Type B pancreatic cell (in vitro differentiated cells): ENCODE results near the gene DDX50. TPM values are rescaled to one million over a fixed set of nuclear protein-coding genes. Genes with fewer than 3 reads are reported as not detected.
"Not testable (repeated sequence)": the region's sequence is repeated elsewhere in the genome, so short reads cannot be mapped to it uniquely, and the experiment has no call there.

Experiments used
- DNase-seq: peaks from one replicate; pipeline ENCODE4 v3.0.0; 2021; ENCODE audit warnings: mixed read lengths; ENCODE audit not compliant: unreplicated experiment; ENCODE audit errors: extremely low spot score
- H3K27ac Mint-ChIP-seq: 2 replicates; pipeline ENCODE4 v1.8.0; 2021; ENCODE audit warnings: mild to moderate bottlenecking, mixed read lengths
- H3K27me3 Mint-ChIP-seq: 2 replicates; pipeline ENCODE4 v1.8.0; 2021; ENCODE audit warnings: mixed read lengths
- H3K36me3 Mint-ChIP-seq: 2 replicates; pipeline ENCODE4 v1.8.0; 2021; ENCODE audit warnings: mixed read lengths
- H3K4me1 Mint-ChIP-seq: one replicate; pipeline ENCODE4 v1.8.0; 2021; ENCODE audit warnings: mixed read lengths; ENCODE audit not compliant: unreplicated experiment
- H3K4me3 Mint-ChIP-seq: 2 replicates; pipeline ENCODE4 v1.8.0; 2021; ENCODE audit warnings: mild to moderate bottlenecking, mixed read lengths
- H3K9me3 Mint-ChIP-seq: 2 replicates; pipeline ENCODE4 v1.8.0; 2021; ENCODE audit warnings: mixed read lengths
- CTCF ChIP-seq: fragments of 200-600 bp; sonication (generic); conservative IDR thresholded peaks from 2 replicates; pipeline ENCODE4 v1.5.0; 2021; ENCODE audit warnings: antibody characterized with exemption, mild to moderate bottlenecking
- total RNA-seq: library from RNA; stranded (reverse); gene quantifications from 2 replicates; pipeline ENCODE4 v1.2.1, GENCODE V29; 2021; ENCODE audit warnings: low replicate concordance

The DDX50 gene
- total RNA-seq, 1 donor from 2014 or later: 44.2 TPM

- Mint-ChIP-seq H3K4me1 (peaks cover 15% of the 10 kb centered on the region), H3K4me3 (peak overlapping the region; percentile 99), H3K27me3 (no peaks in the 10 kb centered on the region), H3K36me3 (peaks cover 27% of the 10 kb centered on the region), H3K9me3 (no peaks in the 10 kb centered on the region), H3K27ac (peak overlapping the region; percentile 98)
- DNase-seq: no peak
- no peak for TF ChIP-seq CTCF
Observed at GRCh38 chr10:68957284-68957615, 56.1 kb downstream of the DDX50 start.

- Mint-ChIP-seq H3K4me1 (peaks cover 15% of the 10 kb centered on the region), H3K27me3 (no peaks in the 10 kb centered on the region), H3K9me3 (no peaks in the 10 kb centered on the region), H3K36me3 (peaks cover 28% of the 10 kb centered on the region), H3K27ac (peak overlapping the region; percentile 98), H3K4me3 (peak overlapping the region; percentile 99)
- DNase-seq: no peak
- TF ChIP-seq CTCF: peak; percentile 47
Observed at GRCh38 chr10:68957654-68958053, 56.5 kb downstream of the DDX50 start.

GRCh38 chr10:68959695-68960527 lies 58.8 kb downstream of the DDX50 start:
- H3K4me3 Mint-ChIP-seq: no peak overlapping the region
- no peaks in the 10 kb centered on the region for H3K9me3 Mint-ChIP-seq
- no peaks in the 10 kb centered on the region for H3K27me3 Mint-ChIP-seq
- no peak for DNase-seq
- H3K27ac Mint-ChIP-seq: no peak overlapping the region
- H3K36me3 Mint-ChIP-seq: peaks cover 26% of the 10 kb centered on the region
- peaks cover 15% of the 10 kb centered on the region for H3K4me1 Mint-ChIP-seq
- TF ChIP-seq CTCF: no peak

- Mint-ChIP-seq H3K27me3 (no peaks in the 10 kb centered on the region), H3K9me3 (no peaks in the 10 kb centered on the region), H3K27ac (no peak overlapping the region), H3K4me1 (no peaks in the 10 kb centered on the region), H3K4me3 (no peak overlapping the region), H3K36me3 (peaks cover 29% of the 10 kb centered on the region)
- no peak for DNase-seq
- TF ChIP-seq CTCF: no peak
Observed at GRCh38 chr10:68963151-68963550, 62.0 kb downstream of the DDX50 start.

GRCh38 chr10:68973975-68974374 lies 72.9 kb downstream of the DDX50 start:
- Mint-ChIP-seq H3K9me3 (no peaks in the 10 kb centered on the region), H3K36me3 (peaks cover 28% of the 10 kb centered on the region), H3K27me3 (no peaks in the 10 kb centered on the region), H3K27ac (no peak overlapping the region), H3K4me1 (no peaks in the 10 kb centered on the region), H3K4me3 (no peak overlapping the region)
- TF ChIP-seq CTCF: no peak
- no peak for DNase-seq

GRCh38 chr10:68975936-68976473 lies 74.9 kb downstream of the DDX50 start:
- not testable (repeated sequence) for DNase-seq, H3K9me3 Mint-ChIP-seq, H3K27ac Mint-ChIP-seq, H3K4me3 Mint-ChIP-seq, H3K27me3 Mint-ChIP-seq, H3K4me1 Mint-ChIP-seq
- H3K36me3 Mint-ChIP-seq: peaks cover 21% of the 10 kb centered on the region

GRCh38 chr10:68979738-68980137 lies 78.6 kb downstream of the DDX50 start:
- not testable (repeated sequence) for H3K27me3 Mint-ChIP-seq, H3K4me3 Mint-ChIP-seq, DNase-seq, H3K27ac Mint-ChIP-seq, H3K4me1 Mint-ChIP-seq, H3K9me3 Mint-ChIP-seq
- H3K36me3 Mint-ChIP-seq: peaks cover 19% of the 10 kb centered on the region
